G401 (cell line): Measurements from ENCODE around the gene RBMS3. TPM values are rescaled to one million over a fixed set of nuclear protein-coding genes. Genes with fewer than 3 reads are reported as not detected.

Experiments used
- DNase-seq: peaks from one replicate; pipeline ENCODE4 v3.0.0-alpha.2; 2015; ENCODE audit warnings: low spot score
- in situ Hi-C: cut with HindIII; loops from 2 replicates; pipeline ENCODE4 v1.10.0; 2016; ENCODE audit warnings: low sequenced_read_pairs, mixed read lengths
- total RNA-seq: library from RNA; depleted of rRNA; stranded (reverse); fragments of >200 nt; shearing (Covaris generic); gene quantifications from 2 replicates; pipeline ENCODE4 v1.2.3, GENCODE V29; 2014

Gene RBMS3
- total RNA-seq, 1 experiment from 2014 or later: 0.20 TPM

DNA sequence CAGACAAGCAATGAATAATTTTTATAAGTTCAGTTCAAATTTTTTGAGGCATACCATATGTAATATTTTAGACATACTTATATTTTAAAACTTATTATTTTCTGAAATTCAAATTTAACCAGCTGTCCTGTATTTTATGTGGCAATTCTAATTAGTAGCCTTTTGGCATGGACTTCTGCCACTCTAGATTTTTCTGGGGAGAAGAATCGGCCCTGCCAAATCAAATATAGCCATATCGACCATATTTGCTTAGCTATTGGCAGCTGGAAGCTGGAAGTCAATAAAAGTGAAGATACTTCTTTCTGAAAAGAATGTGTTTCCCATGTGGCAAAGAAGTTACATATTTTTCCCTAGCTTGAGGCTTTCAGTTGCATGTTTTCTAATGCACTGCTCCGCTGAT, 9.4 kb upstream of the RBMS3 start:
- no peak for DNase-seq
- in situ Hi-C loops: no loop called here

DNA sequence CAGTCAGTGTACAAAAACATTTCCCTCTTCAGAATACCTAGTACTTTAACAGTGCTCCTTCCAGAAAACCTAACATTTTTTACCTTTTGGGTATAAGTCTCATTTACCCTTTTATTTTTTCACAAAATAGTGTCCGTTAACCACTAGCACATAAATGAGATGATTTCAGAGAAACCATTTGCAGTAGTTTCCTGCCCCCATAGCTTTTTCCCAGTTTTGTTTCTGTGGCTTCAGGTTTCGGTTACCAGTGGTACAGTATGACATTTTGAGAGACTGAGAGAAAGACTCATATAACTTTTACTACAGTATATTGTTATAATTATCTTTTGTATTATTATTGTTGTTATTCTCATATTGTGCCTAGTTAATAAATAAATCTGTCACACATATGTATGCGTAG, 6.2 kb upstream of the RBMS3 start:
- in situ Hi-C loops: no loop called here
- no peak for DNase-seq

GRCh38 chr3:29275309-29275708, 5.6 kb upstream of the RBMS3 start:
- in situ Hi-C loops: no loop called here

GRCh38 chr3:29277249-29277648, 3.6 kb upstream of the RBMS3 start:
- no peak for DNase-seq
- in situ Hi-C loops: no loop called here

More at GRCh38 chr3:29275309-29275708, 5.6 kb upstream of the RBMS3 start:
- no peak for DNase-seq

DNA sequence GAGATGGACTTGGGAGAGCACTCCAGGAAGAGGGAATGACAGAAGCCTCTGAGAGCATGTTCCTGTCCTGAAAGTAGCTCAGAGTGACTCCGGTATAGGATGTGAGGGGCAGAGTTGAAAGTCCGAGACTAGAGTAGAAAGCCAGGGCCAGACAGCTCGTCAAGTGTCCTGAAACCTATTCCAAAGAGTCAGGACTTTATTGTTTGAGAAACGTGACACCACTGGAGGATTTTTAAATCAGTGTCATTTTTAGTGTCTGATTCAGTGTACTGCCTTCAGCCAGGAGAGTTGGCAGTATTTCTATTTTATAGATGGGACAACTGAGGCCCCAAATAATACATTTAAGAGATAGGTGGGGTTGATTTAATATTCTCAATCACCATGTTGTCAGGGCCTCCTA, 1.6 kb upstream of the RBMS3 start:
- in situ Hi-C loops: no loop called here
- no peak for DNase-seq

- in situ Hi-C loops: no loop called here
Measured at GRCh38 chr3:29279806-29280205, 1.1 kb upstream of the RBMS3 start.

GRCh38 chr3:29281094-29281343, 148 bp downstream of the RBMS3 start:
- DNase-seq: no peak
- in situ Hi-C loops: no loop called here

More at GRCh38 chr3:29279806-29280205, 1.1 kb upstream of the RBMS3 start:
- DNase-seq: no peak

GRCh38 chr3:29281344-29282241, 722 bp downstream of the RBMS3 start:
- in situ Hi-C loops: no loop called here
- no peak for DNase-seq

GRCh38 chr3:29282427-29283230, 1.8 kb downstream of the RBMS3 start:
- DNase-seq: no peak
- in situ Hi-C loops: no loop called here

DNA sequence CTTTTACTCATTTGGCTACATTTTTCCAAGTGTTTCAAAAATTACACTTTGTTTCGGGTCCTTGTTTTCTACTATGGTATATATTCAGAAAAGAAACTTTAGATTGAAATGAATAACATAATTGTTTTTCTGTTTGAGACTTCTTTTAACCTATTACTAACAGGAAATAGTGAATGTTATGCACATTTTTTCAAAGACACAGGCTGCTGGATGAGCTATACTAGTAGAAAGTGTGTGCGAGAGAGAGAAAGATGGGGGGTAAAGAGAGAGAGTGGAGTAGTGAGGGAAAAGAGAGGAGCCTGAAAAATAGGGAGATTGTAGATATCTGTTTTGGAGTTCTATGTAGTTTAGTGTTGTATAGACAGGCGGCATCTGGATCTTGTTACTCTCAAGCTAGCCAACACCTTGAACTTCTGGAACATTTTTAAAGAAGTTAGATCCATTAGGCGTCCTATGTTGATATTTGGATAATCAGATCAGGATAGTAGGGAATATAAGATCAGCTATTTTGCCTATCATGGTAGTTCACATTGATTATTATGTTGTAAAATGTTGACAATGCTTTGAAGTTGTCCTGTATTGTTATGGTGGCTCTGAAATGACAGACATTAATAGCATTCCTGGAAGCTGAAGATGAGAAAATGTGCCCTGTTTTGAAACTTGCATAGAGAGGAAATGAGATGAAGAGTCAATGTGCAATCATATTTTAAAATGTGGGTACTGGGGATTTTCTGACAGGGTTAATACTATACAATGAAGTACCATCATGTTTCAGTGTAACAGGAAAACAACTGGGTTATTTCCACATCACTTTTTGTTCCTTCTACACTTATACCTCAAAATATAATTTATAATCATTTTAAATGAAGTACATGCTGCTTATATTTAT, 2.6 kb downstream of the RBMS3 start:
- no peak for DNase-seq
- in situ Hi-C loops: no loop called here

DNA sequence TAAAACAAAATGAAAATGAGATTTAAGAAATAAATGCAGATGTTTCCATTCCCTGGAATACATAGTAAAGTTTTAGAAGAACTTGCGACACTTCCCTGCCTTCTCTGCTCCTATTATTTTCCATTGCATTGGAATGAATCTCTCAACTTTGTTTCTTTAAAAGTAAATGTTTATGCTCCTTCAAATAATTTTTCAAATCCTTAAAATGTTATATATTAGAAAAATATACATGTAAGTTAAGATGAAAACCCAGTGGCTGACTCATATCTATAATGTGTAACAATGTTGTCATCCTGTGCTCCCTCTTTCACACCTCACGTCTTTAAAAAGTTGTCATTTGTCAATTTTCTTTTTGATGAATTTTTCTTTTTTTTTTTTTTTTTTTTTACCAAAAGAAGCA, 3.6 kb downstream of the RBMS3 start:
- in situ Hi-C loops: no loop called here
- DNase-seq: no peak

DNA sequence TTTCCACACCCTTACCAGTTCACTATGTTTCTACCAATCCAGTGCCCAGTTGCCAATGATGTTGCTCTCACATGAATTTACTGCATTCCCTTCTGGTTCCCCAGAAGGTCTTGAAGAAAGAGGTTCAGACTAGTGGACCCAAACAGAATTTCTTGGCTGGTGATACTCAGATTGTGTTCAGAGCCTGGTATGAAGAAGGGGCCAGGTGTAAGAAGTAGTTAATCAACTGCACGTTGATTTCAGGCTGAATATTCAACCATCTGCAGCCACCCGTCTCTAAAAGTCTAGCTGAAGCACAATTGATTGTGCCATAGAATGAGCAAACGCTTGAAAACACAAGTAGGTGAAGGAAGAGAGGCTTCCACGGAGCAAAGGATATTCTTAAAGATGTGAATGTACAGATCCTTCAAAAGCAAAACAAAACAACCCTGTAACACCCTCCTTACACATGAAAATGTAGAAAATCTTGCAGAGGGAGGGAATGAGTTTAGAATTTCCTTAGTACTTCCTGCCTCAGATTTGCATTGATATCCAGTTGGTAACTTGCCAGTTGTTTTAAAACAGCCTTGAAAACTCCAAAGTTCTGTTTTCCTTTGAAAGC, 4.7 kb downstream of the RBMS3 start:
- no peak for DNase-seq
- in situ Hi-C loops: no loop called here

GRCh38 chr3:29286478-29287240, 5.8 kb downstream of the RBMS3 start:
- no peak for DNase-seq
- in situ Hi-C loops: no loop called here

DNA sequence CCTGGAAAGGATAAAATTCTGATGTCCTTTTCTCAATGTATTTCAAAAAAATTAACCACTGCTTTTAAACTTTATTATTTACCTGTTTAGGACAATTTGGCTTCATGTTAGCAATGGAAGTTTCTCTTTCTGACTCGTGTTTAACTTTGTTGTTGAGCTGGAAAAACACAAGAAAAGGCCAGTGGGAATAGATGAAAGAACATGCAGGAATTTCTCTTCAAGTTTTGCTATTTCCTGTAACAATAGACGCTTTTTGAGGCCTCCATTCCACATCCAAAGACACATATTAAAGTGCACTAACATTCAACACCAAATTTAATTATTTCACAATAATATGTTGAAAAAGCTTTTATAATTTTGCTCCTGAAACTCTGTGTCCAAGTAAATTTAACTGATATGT, 9.7 kb downstream of the RBMS3 start:
- no peak for DNase-seq
- in situ Hi-C loops: no loop called here

GRCh38 chr3:29291260-29291981, 10.6 kb downstream of the RBMS3 start:
- no peak for DNase-seq
- in situ Hi-C loops: no loop called here

DNA sequence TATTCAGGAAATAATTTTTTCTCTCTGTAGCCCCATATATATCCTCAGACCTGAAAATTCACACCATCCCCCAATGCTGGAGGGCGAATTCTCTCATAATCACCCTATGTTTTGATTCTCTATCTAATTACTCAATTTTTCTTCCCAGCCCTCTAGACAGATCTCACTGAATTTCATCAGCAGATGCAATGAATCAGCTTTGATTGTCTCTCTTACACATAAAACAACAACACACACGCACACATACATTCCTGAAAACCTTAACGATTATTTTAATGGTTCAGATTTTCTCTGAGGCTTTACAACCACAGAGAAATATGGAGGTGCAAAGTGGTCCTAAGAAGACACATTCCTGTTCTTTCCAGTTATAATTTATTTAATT, 11.1 kb downstream of the RBMS3 start:
- in situ Hi-C loops: no loop called here
- DNase-seq: no peak

GRCh38 chr3:29293421-29293820, 12.6 kb downstream of the RBMS3 start:
- no peak for DNase-seq
- in situ Hi-C loops: no loop called here

GRCh38 chr3:29297998-29298397, 17.1 kb downstream of the RBMS3 start:
- in situ Hi-C loops: no loop called here
- DNase-seq: no peak
